K562 (cell line): ENCODE measurements around the gene DAO. TPM values are rescaled to one million over a fixed set of nuclear protein-coding genes. Genes with fewer than 3 reads are reported as not detected.

ENCODE experiments used
- GTF2F1 ChIP-seq: IDR thresholded peaks from 2 replicates; pipeline ENCODE4 v1.6.1; 2011; ENCODE audit warnings: low read depth, low read length, improper control_type of control experiment
- HMGXB4 ChIP-seq: sonication (generic); formaldehyde crosslinking; IDR thresholded peaks from 2 replicates; pipeline ENCODE4 v1.8.1; 2023; ENCODE audit warnings: mild to moderate bottlenecking, missing genetic modification reagents
- HOXB6 ChIP-seq: fragments of 250-450 bp; sonication (Bioruptor Pico); IDR thresholded peaks from 2 replicates; pipeline ENCODE4 v1.5.1; 2022; ENCODE audit warnings: mild to moderate bottlenecking, borderline replicate concordance
- NFYB ChIP-seq: IDR thresholded peaks from 2 replicates; pipeline ENCODE4 v1.6.1; 2011; ENCODE audit warnings: mild to moderate bottlenecking, moderate library complexity; ENCODE audit not compliant: insufficient read length; ENCODE audit errors: extremely low read depth
- NRF1 ChIP-seq, 2 experiments: fragments of 450-650 bp; IDR thresholded peaks in 1 of 2; conservative IDR thresholded peaks in 1 of 2; 2 replicates each; pipeline ENCODE4 v1.6.1; 2014; ENCODE audit warnings: mild to moderate bottlenecking in 2 of 2
- PHTF2 ChIP-seq: fragments of 250-450 bp; sonication (Bioruptor Pico); IDR thresholded peaks from 2 replicates; pipeline ENCODE4 v1.5.0; 2021; ENCODE audit warnings: mild to moderate bottlenecking
- RBM15 ChIP-seq: fragments of 200-400 bp; formaldehyde crosslinking; IDR thresholded peaks from 2 replicates; pipeline ENCODE4 v1.6.1; 2018; ENCODE audit warnings: mild to moderate bottlenecking, low read length, moderate library complexity; ENCODE audit not compliant: insufficient read depth
- TFE3 ChIP-seq: fragments of 450-650 bp; formaldehyde crosslinking; IDR thresholded peaks from 2 replicates; pipeline ENCODE4 v1.4.0; 2020; ENCODE audit warnings: mild to moderate bottlenecking, mixed read lengths
- WHSC1 ChIP-seq: IDR thresholded peaks from one replicate; pipeline ENCODE4 v1.6.1; 2012; ENCODE audit warnings: low read length, control low read depth, inconsistent platforms
- ZBTB17 ChIP-seq: fragments of 450-650 bp; formaldehyde crosslinking; IDR thresholded peaks from 2 replicates; pipeline ENCODE4 v1.4.0; 2020; ENCODE audit warnings: mild to moderate bottlenecking
- ZBTB40 ChIP-seq, 2 experiments: fragments of 450-650 bp in 1 of 2; sonication (generic) in 1 of 2; formaldehyde crosslinking in 1 of 2; IDR thresholded peaks; 2 replicates each; pipeline versions ENCODE4 v1.7.1 to v1.9.0; 2016 to 2022; ENCODE audit warnings: inconsistent platforms in 1 of 2, mild to moderate bottlenecking in 1 of 2, missing genetic modification reagents in 1 of 2
- ZNF24 ChIP-seq: fragments of 450-650 bp; IDR thresholded peaks from 2 replicates; pipeline ENCODE4 v1.6.1; 2016
- ZNF655 ChIP-seq: fragments of 250-450 bp; sonication (Bioruptor Pico); IDR thresholded peaks from 2 replicates; pipeline ENCODE4 v1.5.0; 2021
- ZNF766 ChIP-seq: fragments of 200-800 bp; sonication (Bioruptor generic); conservative IDR thresholded peaks from 2 replicates; pipeline ENCODE4 v1.6.1; 2016; ENCODE audit warnings: missing genetic modification characterization, missing compliant biosample characterization
- polyA plus RNA-seq, 8 experiments: library from polyadenylated mRNA; depleted of rRNA in 4 of 8; stranded (reverse) in 5 of 8; unstranded in 3 of 8; fragments of >200 nt; fragmentation: Nextera tagmentation in 2 of 8; fragmentation: Illumina TruSeq in 1 of 8; extraction: Ambion mirVana in 2 of 8; extraction: Trizol in 1 of 8; gene quantifications; 2 replicates each; pipeline versions ENCODE4 v1.2.1 to v1.2.3, GENCODE V29; 2011 to 2014; ENCODE audit warnings: inconsistent platforms in 1 of 8, missing spikeins in 1 of 8
- total RNA-seq, 7 experiments: library from RNA; depleted of rRNA in 6 of 7; stranded (reverse); fragments of >200 nt in 6 of 7; fragmentation: Illumina TruSeq in 2 of 7; extraction: Trizol in 2 of 7; gene quantifications; 2 replicates each; pipeline versions ENCODE4 v1.2.1 to v1.2.3, GENCODE V29; 2011 to 2021; ENCODE audit warnings: low replicate concordance in 1 of 7

The DAO gene
- total and polyA plus RNA-seq, 9 of the 15 experiments (the other 6 are each of a cell fraction or from before 2014, with no cell fraction given), result not detected

GRCh38 chr12:108856428-108857157 is 23.3 kb upstream of the DAO start (continued):
- no peak for TF ChIP-seq HMGXB4 (CRISPR knock-in tag)
- TF ChIP-seq ZNF24, result no peak
- TF ChIP-seq NFYB, result no peak
- no peak for TF ChIP-seq ZNF655 (CRISPR knock-in tag)
- TF ChIP-seq PHTF2 (CRISPR knock-in tag), result no peak
- no peak for TF ChIP-seq ZBTB17 (CRISPR knock-in tag)
- TF ChIP-seq ZNF766 (CRISPR knock-in tag), result no peak
- TF ChIP-seq WHSC1, result no peak
- TF ChIP-seq ZBTB40 (IDR thresholded peaks at IDR 0.05), result no peak
- no peak for TF ChIP-seq ZBTB40 (CRISPR knock-in tag; IDR thresholded peaks at IDR 0.05)
- TF ChIP-seq TFE3 (CRISPR knock-in tag), result peak; percentile 43
- no peak for TF ChIP-seq HOXB6 (CRISPR knock-in tag)
- peak in 1 of 2 experiments; percentile 25; a peak in 1 of 4 replicates for TF ChIP-seq NRF1 (conservative IDR thresholded peaks at IDR 0.05 in 1 of 2, IDR thresholded peaks at IDR 0.05 in 1 of 2)
- TF ChIP-seq RBM15, result no peak
- no peak for TF ChIP-seq GTF2F1
